Colonic mucosa (tissue), 4 donors: ENCODE results near the gene HID1. TPM values are rescaled to one million over a fixed set of nuclear protein-coding genes. Genes with fewer than 3 reads are reported as not detected.

Experiments used
- DNase-seq: peaks from one replicate; pipeline ENCODE4 v3.0.0-alpha.2; 2020
- H3K27ac ChIP-seq: fragments of 200-600 bp; one replicate; pipeline ENCODE4 v1.8.0; 2021
- H3K27me3 ChIP-seq: fragments of 200-600 bp; one replicate; pipeline ENCODE4 v1.8.0; 2021
- H3K36me3 ChIP-seq: fragments of 200-600 bp; one replicate; pipeline ENCODE4 v1.8.0; 2021
- H3K4me1 ChIP-seq: fragments of 200-600 bp; one replicate; pipeline ENCODE4 v1.8.0; 2021; ENCODE audit warnings: mild to moderate bottlenecking
- H3K4me3 ChIP-seq: fragments of 200-600 bp; one replicate; pipeline ENCODE4 v1.8.0; 2021
- H3K9ac ChIP-seq, 2 donors: one replicate each; pipeline ENCODE4 v1.7.0; 2013; ENCODE audit warnings: control low read depth in 2 of 2, low read depth in 2 of 2, low read length in 2 of 2
- H3K9me3 ChIP-seq: fragments of 200-600 bp; one replicate; pipeline ENCODE4 v1.8.0; 2021
- CTCF ChIP-seq: fragments of 200-600 bp; IDR thresholded peaks from one replicate; pipeline ENCODE4 v1.8.0; 2022; ENCODE audit warnings: antibody characterized with exemption, mild to moderate bottlenecking
- intact Hi-C: fragments of 100-400 bp; cut with DNase I; formaldehyde crosslinking; loops from one replicate; pipeline ENCODE4 v1.14.1; 2022
- total RNA-seq, 2 donors: library from RNA; stranded (reverse); fragmentation: NEBNext Ultra II Directional in 1 of 2; extraction: Animal tissue kit (Norgen Biotek cat#: 25700) in 1 of 2; gene quantifications; one replicate each; pipeline ENCODE4 v1.2.1, GENCODE V29; 2021
- donor health status: healthy.
- donor health status: DM: no; HTN: no; CAD: no.
- donor health status: DM: no; HTN: no; CAD: no.

Gene HID1
- total RNA-seq, 2 donors from 2014 or later: 47.8 to 54.8 TPM

- Histone ChIP-seq H3K36me3 (no peaks in the 10 kb centered on the region), H3K4me1 (no peaks in the 10 kb centered on the region), H3K27me3 (peaks cover 3% of the 10 kb centered on the region), H3K27ac (no peak overlapping the region), H3K9ac (no peak overlapping the region), H3K9me3 (no peaks in the 10 kb centered on the region), H3K4me3 (no peak overlapping the region)
- DNase-seq: no peak
- intact Hi-C loops: no loop called here
- no peak for TF ChIP-seq CTCF
Observed at GRCh38 chr17:74949455-74950115, 23.0 kb downstream of the HID1 start.

GRCh38 chr17:74947041-74947754, 25.4 kb downstream of the HID1 start:
- H3K9ac ChIP-seq: no peak overlapping the region
- no peaks in the 10 kb centered on the region for H3K4me1 ChIP-seq
- H3K4me3 ChIP-seq: no peak overlapping the region
- no peaks in the 10 kb centered on the region for H3K9me3 ChIP-seq
- no peak overlapping the region for H3K27ac ChIP-seq
- no peaks in the 10 kb centered on the region for H3K36me3 ChIP-seq
- peaks cover 3% of the 10 kb centered on the region for H3K27me3 ChIP-seq
- no peak for DNase-seq
- no peak for TF ChIP-seq CTCF
- intact Hi-C loops: no loop called here

GRCh38 chr17:74946641-74947040, 25.9 kb downstream of the HID1 start:
- H3K27me3 ChIP-seq: peaks cover 3% of the 10 kb centered on the region
- no peaks in the 10 kb centered on the region for H3K9me3 ChIP-seq
- intact Hi-C loops: no loop called here
- no peak overlapping the region for H3K4me3 ChIP-seq
- DNase-seq: no peak
- H3K36me3 ChIP-seq: no peaks in the 10 kb centered on the region
- no peaks in the 10 kb centered on the region for H3K4me1 ChIP-seq
- H3K27ac ChIP-seq: no peak overlapping the region
- no peak overlapping the region for H3K9ac ChIP-seq
- TF ChIP-seq CTCF: no peak

- Histone ChIP-seq H3K9me3 (no peaks in the 10 kb centered on the region), H3K9ac (no peak overlapping the region), H3K36me3 (no peaks in the 10 kb centered on the region), H3K27ac (no peak overlapping the region), H3K27me3 (peaks cover 3% of the 10 kb centered on the region), H3K4me3 (no peak overlapping the region), H3K4me1 (no peaks in the 10 kb centered on the region)
- intact Hi-C loops: no loop called here
- DNase-seq: no peak
- no peak for TF ChIP-seq CTCF
Observed at GRCh38 chr17:74945543-74945942, 27.0 kb downstream of the HID1 start.

- H3K9me3 ChIP-seq: no peaks in the 10 kb centered on the region
- no peak for TF ChIP-seq CTCF
- intact Hi-C loops: no loop called here
- no peak overlapping the region for H3K27ac ChIP-seq
- peaks cover 3% of the 10 kb centered on the region for H3K27me3 ChIP-seq
- H3K4me3 ChIP-seq: no peak overlapping the region
- no peak for DNase-seq
- H3K9ac ChIP-seq: no peak overlapping the region
- no peaks in the 10 kb centered on the region for H3K4me1 ChIP-seq
- H3K36me3 ChIP-seq: no peaks in the 10 kb centered on the region
Observed at GRCh38 chr17:74943808-74944522, 28.6 kb downstream of the HID1 start.
